Measurements from ENCODE around the gene ZNF132. TPM values are rescaled to one million over a fixed set of nuclear protein-coding genes. Genes with fewer than 3 reads are reported as not detected.

Gene ZNF132
- total and polyA plus RNA-seq, 9 of the 15 experiments (the other 6 are each of a cell fraction or from before 2014, with no cell fraction given): 0.03 to 0.42 (median 0.10) TPM; not detected in 5

DNA sequence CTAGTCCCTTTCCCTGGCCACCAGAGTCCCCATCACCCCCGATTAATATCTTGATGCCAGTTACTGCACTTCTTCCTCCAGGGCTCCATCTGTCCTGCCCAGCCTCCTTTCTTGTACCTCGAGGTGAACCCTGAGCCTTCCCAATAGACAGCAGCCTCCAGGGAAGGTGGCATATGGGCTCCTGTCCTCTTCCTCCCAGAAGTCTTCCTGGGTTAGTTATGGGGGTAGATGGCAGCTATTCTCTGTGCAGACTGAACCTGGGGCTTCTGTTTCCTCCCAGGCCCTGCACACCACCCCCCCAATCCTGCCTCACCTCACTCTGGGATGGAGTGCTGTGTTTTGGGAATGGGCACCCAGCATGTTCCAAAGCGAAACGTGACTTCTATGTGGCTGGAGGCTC, 41.9 kb downstream of the ZNF132 start:
- no TSS peak for BruUV-seq (replicated peaks)
- H3K36me3 ChIP-seq (ENCODE audit: control insufficient read depth, insufficient read depth, low read length): peaks cover 26% of the 10 kb centered on the region
- FAIRE-seq (no peak), DNase-seq (ENCODE audit: extremely low read depth in 1 of 4, low spot score in 3 of 4) (peak in 1 of 4 experiments; percentile 2), ATAC-seq (no peak)
- no peak overlapping the region for H3K4me2 ChIP-seq (ENCODE audit: insufficient read depth, low read length)
- in situ Hi-C loops (cut with MboI) (no loop called here), intact Hi-C loops (cut with micrococcal nuclease) (no loop called here)
- TF ChIP-seq ZKSCAN8 (CRISPR knock-in tag; IDR thresholded peaks at IDR 0.05): no peak
- peak; percentile 87 for TF ChIP-seq ZFP36 (IDR thresholded peaks at IDR 0.05; ENCODE audit: low read depth, low read length, partially characterized antibody)
- H3K9ac ChIP-seq (ENCODE audit: insufficient read depth in 1 of 2, low read depth in 2 of 2, low read length in 2 of 2): peak overlapping the region in 1 of 2 experiments; percentile 82; a peak in 1 of 4 replicates
- H3K27me3 ChIP-seq (ENCODE audit: control insufficient read depth in 2 of 2, insufficient read depth in 2 of 2, low read length in 2 of 2): no peaks in the 10 kb centered on the region
- CTCF ChIA-PET (ENCODE audit: low intra/inter-chr PET ratio): no interaction called here
- H3K27ac ChIP-seq (ENCODE audit: extremely low read depth, low read depth, low read length): no peak overlapping the region
- peaks cover 11% of the 10 kb centered on the region; the same call in 1 of the 2 replicates for H4K20me1 ChIP-seq (replicated peaks; ENCODE audit: control insufficient read depth, insufficient read depth, low read length)
- no peak overlapping the region for H2AFZ ChIP-seq (ENCODE audit: low read depth, low read length)
- H3K9me1 ChIP-seq (ENCODE audit: control insufficient read depth, insufficient read depth, low read length): no peaks in the 10 kb centered on the region
- H3K9me3 ChIP-seq (replicated peaks; ENCODE audit: control insufficient read depth, insufficient read depth, low read depth, low read length): no peaks in the 10 kb centered on the region
- no peak overlapping the region for H3K4me3 ChIP-seq
- WGBS (ENCODE audit: insufficient coverage, low coverage, missing lambda C conversion rate): 60% methylated on average over 4 of the region's 4 CpGs
- peaks cover 23% of the 10 kb centered on the region for H3K79me2 ChIP-seq (ENCODE audit: control insufficient read depth, insufficient read depth, low read length)
- POLR2A ChIA-PET: interaction anchor here (0.6 to 1.8 kb wide), 3 partner anchors 10 to 214 kb away, joined by 3 to 8 read pairs (median 3); no protein-coding TSS in a partner anchor
- H3K4me1 ChIP-seq (replicated peaks in 1 of 2; ENCODE audit: control insufficient read depth in 2 of 2, insufficient read depth in 2 of 2, low read length in 2 of 2): peaks cover 21 to 76% of the 10 kb centered on the region in 2 experiments

DNA sequence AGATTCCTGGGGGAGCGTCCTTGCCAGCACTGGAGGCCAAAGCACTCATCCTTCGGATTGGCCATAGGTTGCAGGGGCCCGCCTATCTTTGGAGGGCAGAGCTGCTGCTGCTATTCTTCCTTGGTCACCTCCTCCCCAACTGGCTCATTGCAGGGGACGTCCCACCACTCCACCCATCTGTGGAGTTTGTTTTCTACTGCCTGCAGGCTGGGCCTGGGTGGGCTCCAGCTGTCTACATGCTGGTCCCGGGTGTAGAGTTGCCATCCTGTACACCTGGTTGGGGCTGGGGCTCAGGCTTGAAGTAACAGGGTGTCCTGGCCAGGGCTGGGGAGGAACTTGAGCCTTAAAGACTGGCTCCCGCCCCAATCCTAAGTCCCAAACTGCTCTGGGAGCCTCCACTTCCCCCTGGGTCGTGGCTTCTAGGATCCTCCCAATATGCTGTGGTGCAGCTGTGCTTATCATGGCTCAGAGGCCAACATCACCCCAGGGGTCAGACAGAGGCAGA, 42.4 kb downstream of the ZNF132 start:
- intact Hi-C loops (cut with micrococcal nuclease) (no loop called here), in situ Hi-C loops (cut with MboI) (no loop called here)
- peak in 1 of 4 experiments; percentile 16 for DNase-seq (ENCODE audit: extremely low read depth in 1 of 4, low spot score in 3 of 4)
- H3K27ac ChIP-seq (ENCODE audit: extremely low read depth, low read depth, low read length): no peak overlapping the region; the same call in 2 of the 3 replicates
- TF ChIP-seq SPI1 (IDR thresholded peaks at IDR 0.05; ENCODE audit: borderline replicate concordance, low read depth, low read length) (peak; percentile 7; the same call in 1 of the 2 replicates), DMBX1 (CRISPR knock-in tag; IDR thresholded peaks at IDR 0.05; ENCODE audit: borderline replicate concordance) (no peak), TAF7 (tag; IDR thresholded peaks at IDR 0.05) (no peak)
- peak overlapping the region in 1 of 2 experiments; percentile 49; a peak in 2 of 4 replicates for H3K9ac ChIP-seq (ENCODE audit: insufficient read depth in 1 of 2, low read depth in 2 of 2, low read length in 2 of 2)
- no peak overlapping the region for H3K4me2 ChIP-seq (ENCODE audit: insufficient read depth, low read length)
- H3K9me1 ChIP-seq (ENCODE audit: control insufficient read depth, insufficient read depth, low read length): no peaks in the 10 kb centered on the region
- H2AFZ ChIP-seq (ENCODE audit: low read depth, low read length): no peak overlapping the region
- no peak for FAIRE-seq
- peaks cover 24% of the 10 kb centered on the region for H3K79me2 ChIP-seq (ENCODE audit: control insufficient read depth, insufficient read depth, low read length)
- H3K27me3 ChIP-seq (ENCODE audit: control insufficient read depth in 2 of 2, insufficient read depth in 2 of 2, low read length in 2 of 2): no peaks in the 10 kb centered on the region
- BruUV-seq (replicated peaks): no TSS peak
- H3K36me3 ChIP-seq (ENCODE audit: control insufficient read depth, insufficient read depth, low read length): peaks cover 31% of the 10 kb centered on the region
- ChIA-PET POLR2A (interaction anchor here (1.8 kb wide), 1 partner anchor 10 kb away, joined by 8 read pairs; no protein-coding TSS in a partner anchor), CTCF (ENCODE audit: low intra/inter-chr PET ratio) (no interaction called here)
- ATAC-seq: no peak
- H3K9me3 ChIP-seq (replicated peaks; ENCODE audit: control insufficient read depth, insufficient read depth, low read depth, low read length): no peaks in the 10 kb centered on the region
- H4K20me1 ChIP-seq (replicated peaks; ENCODE audit: control insufficient read depth, insufficient read depth, low read length): peaks cover 16% of the 10 kb centered on the region; the same call in 1 of the 2 replicates
- WGBS (ENCODE audit: insufficient coverage, low coverage, missing lambda C conversion rate): 34% methylated on average over 7 of the region's 7 CpGs
- H3K4me3 ChIP-seq: no peak overlapping the region
- peaks cover 18 to 78% of the 10 kb centered on the region in 2 experiments for H3K4me1 ChIP-seq (replicated peaks in 1 of 2; ENCODE audit: control insufficient read depth in 2 of 2, insufficient read depth in 2 of 2, low read length in 2 of 2)

Data from K562 (cell line).